Measurements from ENCODE around the gene DUS1L.
A peak's percentile ranks its signal among the peaks of the same experiment; 100 is the strongest.

The DUS1L gene

GRCh38 chr17:82030470-82031302 lies 34.9 kb downstream of the DUS1L start:
- in situ Hi-C loops (cut with HindIII; ENCODE audit: low pct_unique_long_range_greater_than_20kb, low sequenced_read_pairs): no loop called here
- no peak for TF ChIP-seq JUND (IDR thresholded peaks at IDR 0.05; ENCODE audit: low read depth)
- peak; percentile 91 to 93 for DNase-seq (ENCODE audit: low read depth in 1 of 2, low spot score in 1 of 2)

GRCh38 chr17:82029990-82030469 lies 35.6 kb downstream of the DUS1L start:
- in situ Hi-C loops (cut with HindIII; ENCODE audit: low pct_unique_long_range_greater_than_20kb, low sequenced_read_pairs): no loop called here
- DNase-seq (ENCODE audit: low read depth in 1 of 2, low spot score in 1 of 2): no peak
- no peak for TF ChIP-seq JUND (IDR thresholded peaks at IDR 0.05; ENCODE audit: low read depth)

GRCh38 chr17:82029391-82029790 lies 36.2 kb downstream of the DUS1L start:
- in situ Hi-C loops (cut with HindIII; ENCODE audit: low pct_unique_long_range_greater_than_20kb, low sequenced_read_pairs): no loop called here
- DNase-seq (ENCODE audit: low read depth in 1 of 2, low spot score in 1 of 2): no peak

GRCh38 chr17:82028966-82029365 lies 36.6 kb downstream of the DUS1L start:
- TF ChIP-seq JUND (IDR thresholded peaks at IDR 0.05; ENCODE audit: low read depth): no peak
- in situ Hi-C loops (cut with HindIII; ENCODE audit: low pct_unique_long_range_greater_than_20kb, low sequenced_read_pairs): no loop called here
- DNase-seq (ENCODE audit: low read depth in 1 of 2, low spot score in 1 of 2): no peak

More at GRCh38 chr17:82029391-82029790, 36.2 kb downstream of the DUS1L start:
- TF ChIP-seq JUND (IDR thresholded peaks at IDR 0.05; ENCODE audit: low read depth): no peak

- no peak for DNase-seq (ENCODE audit: low read depth in 1 of 2, low spot score in 1 of 2)
- in situ Hi-C loops (cut with HindIII; ENCODE audit: low pct_unique_long_range_greater_than_20kb, low sequenced_read_pairs): no loop called here
- no peak for TF ChIP-seq JUND (IDR thresholded peaks at IDR 0.05; ENCODE audit: low read depth)
These were observed 37.4 kb downstream of the DUS1L start for GRCh38 chr17:82028246-82028645.

GRCh38 chr17:82025401-82026107 lies 40.0 kb downstream of the DUS1L start:
- TF ChIP-seq JUND (IDR thresholded peaks at IDR 0.05; ENCODE audit: low read depth): no peak
- in situ Hi-C loops (cut with HindIII; ENCODE audit: low pct_unique_long_range_greater_than_20kb, low sequenced_read_pairs): no loop called here
- no peak for DNase-seq (ENCODE audit: low read depth in 1 of 2, low spot score in 1 of 2)

GRCh38 chr17:82024859-82025258 lies 40.7 kb downstream of the DUS1L start:
- no peak for DNase-seq (ENCODE audit: low read depth in 1 of 2, low spot score in 1 of 2)
- in situ Hi-C loops (cut with HindIII; ENCODE audit: low pct_unique_long_range_greater_than_20kb, low sequenced_read_pairs): no loop called here
- TF ChIP-seq JUND (IDR thresholded peaks at IDR 0.05; ENCODE audit: low read depth): no peak

GRCh38 chr17:82023447-82024241 lies 42.0 kb downstream of the DUS1L start:
- no peak for TF ChIP-seq JUND (IDR thresholded peaks at IDR 0.05; ENCODE audit: low read depth)
- DNase-seq (ENCODE audit: low read depth in 1 of 2, low spot score in 1 of 2): no peak
- in situ Hi-C loops (cut with HindIII; ENCODE audit: low pct_unique_long_range_greater_than_20kb, low sequenced_read_pairs): no loop called here

- in situ Hi-C loops (cut with HindIII; ENCODE audit: low pct_unique_long_range_greater_than_20kb, low sequenced_read_pairs): no loop called here
- TF ChIP-seq JUND (IDR thresholded peaks at IDR 0.05; ENCODE audit: low read depth): no peak
- DNase-seq (ENCODE audit: low read depth in 1 of 2, low spot score in 1 of 2): peak; percentile 99 to 100
These were observed 42.6 kb downstream of the DUS1L start, which contains the start of gene LRRC45 for GRCh38 chr17:82022981-82023446. Gene LRRC45 (plus strand): TSS chr17:82023305. CDS start chr17:82023644, 339 bp downstream.

- in situ Hi-C loops (cut with HindIII; ENCODE audit: low pct_unique_long_range_greater_than_20kb, low sequenced_read_pairs): no loop called here
- DNase-seq (ENCODE audit: low read depth in 1 of 2, low spot score in 1 of 2): no peak
- no peak for TF ChIP-seq JUND (IDR thresholded peaks at IDR 0.05; ENCODE audit: low read depth)
These were observed 43.2 kb downstream of the DUS1L start, which contains the start of gene CENPX for GRCh38 chr17:82022310-82022980. Gene CENPX (minus strand): TSS chr17:82022878. CDS start chr17:82022861, 17 bp downstream.

GRCh38 chr17:82021900-82022309 lies 43.7 kb downstream of the DUS1L start:
- no peak for TF ChIP-seq JUND (IDR thresholded peaks at IDR 0.05; ENCODE audit: low read depth)
- in situ Hi-C loops (cut with HindIII; ENCODE audit: low pct_unique_long_range_greater_than_20kb, low sequenced_read_pairs): no loop called here
- DNase-seq (ENCODE audit: low read depth in 1 of 2, low spot score in 1 of 2): no peak

Data from T47D (cell line).